H1 (cell line): Measurements from ENCODE around the gene USP12. TPM values are rescaled to one million over a fixed set of nuclear protein-coding genes. Genes with fewer than 3 reads are reported as not detected.

Source experiments
- CBX5 ChIP-seq: fragments of 300-800, 300-1000 bp; sonication (generic); IDR thresholded peaks from 2 replicates; pipeline ENCODE4 v1.7.1; 2016; ENCODE audit warnings: antibody characterized with exemption, low read length, low read depth
- E2F6 ChIP-seq: IDR thresholded peaks from 2 replicates; pipeline ENCODE4 v1.6.1; 2012; ENCODE audit warnings: inconsistent platforms
- POU5F1 ChIP-seq: IDR thresholded peaks from 2 replicates; pipeline ENCODE4 v1.6.1; 2011; ENCODE audit warnings: low read depth, mild to moderate bottlenecking, low read length, moderate library complexity
- RBBP5 ChIP-seq: IDR thresholded peaks from 2 replicates; pipeline ENCODE4 v1.7.1; 2012; ENCODE audit warnings: low read depth, mild to moderate bottlenecking, inconsistent platforms, low read length, moderate library complexity, borderline replicate concordance
- RFX5 ChIP-seq: IDR thresholded peaks from 2 replicates; pipeline ENCODE4 v1.6.1; 2011; ENCODE audit warnings: low read depth, low read length, improper control_type of control experiment, borderline replicate concordance
- SIX5 ChIP-seq: IDR thresholded peaks from 2 replicates; pipeline ENCODE4 v1.6.1; 2011; ENCODE audit warnings: mild to moderate bottlenecking, low read depth, low read length
- YY1 ChIP-seq: IDR thresholded peaks from 2 replicates; pipeline ENCODE4 v1.6.1; 2011; ENCODE audit warnings: low read depth, mild to moderate bottlenecking, low read length
- polyA plus RNA-seq, 7 experiments: library from polyadenylated mRNA; depleted of rRNA in 3 of 7; stranded (reverse) in 5 of 7; unstranded in 2 of 7; fragments of >200 nt in 5 of 7; fragments of 200-250 nt in 2 of 7; gene quantifications; 1 replicate in 5 of 7; 2 replicates in 1 of 7; 4 replicates in 1 of 7; pipeline versions ENCODE4 v1.2.1 to v1.2.3, GENCODE V29; 2011 to 2013; ENCODE audit warnings: missing spikeins in 2 of 7, mixed read lengths in 2 of 7
- total RNA-seq: library from RNA; stranded (reverse); fragmentation: NEBNext Ultra II Directional; extraction: Animal tissue kit (Norgen Biotek cat#: 25700); gene quantifications from 2 replicates; pipeline ENCODE4 v1.2.1, GENCODE V29; 2021
- TF ChIP-seq, protein P1 (sequence below): fragments of 300-600 bp; sonication (generic); IDR thresholded peaks from 2 replicates; pipeline ENCODE4 v1.7.1; 2012; ENCODE audit warnings: low read length, moderate library complexity, mild to moderate bottlenecking, inconsistent platforms; ENCODE audit not compliant: insufficient replicate concordance
- TF ChIP-seq, protein P2 (sequence below), 3 experiments: IDR thresholded peaks; 1 replicate in 2 of 3; 2 replicates in 1 of 3; pipeline versions ENCODE4 v1.5.1 to v1.6.1; 2011; ENCODE audit warnings: low read length in 3 of 3, mild to moderate bottlenecking in 3 of 3, inconsistent platforms in 2 of 3, low read depth in 1 of 3, moderate library complexity in 1 of 3; ENCODE audit not compliant: insufficient read depth in 1 of 3; ENCODE audit errors: control extremely low read depth in 1 of 3

USP12 gene
- total and polyA plus RNA-seq, 2 of the 8 experiments (the other 6 are each of a cell fraction or from before 2014, with no cell fraction given) = 4.0 to 30.0 TPM

DNA sequence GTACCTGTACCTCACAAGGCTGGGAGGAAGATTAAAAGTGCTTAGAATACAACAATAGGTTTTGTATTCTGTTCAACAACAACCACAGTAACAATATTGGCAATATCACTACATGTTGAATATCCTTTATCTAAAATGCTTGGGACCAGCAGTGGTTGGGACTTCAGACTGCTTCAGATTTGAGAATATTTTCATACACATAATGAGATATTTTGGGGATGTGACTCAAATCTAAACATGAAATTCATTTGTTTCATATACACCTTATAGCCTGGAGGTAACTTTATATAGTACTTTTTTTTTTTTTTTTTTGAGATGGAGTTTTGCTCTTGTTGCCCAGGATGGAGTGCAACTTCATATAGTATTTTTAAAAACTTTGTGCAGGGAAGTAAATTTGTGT lies 73.9 kb downstream of the USP12 start (continued):
- TF ChIP-seq, protein P1, sequence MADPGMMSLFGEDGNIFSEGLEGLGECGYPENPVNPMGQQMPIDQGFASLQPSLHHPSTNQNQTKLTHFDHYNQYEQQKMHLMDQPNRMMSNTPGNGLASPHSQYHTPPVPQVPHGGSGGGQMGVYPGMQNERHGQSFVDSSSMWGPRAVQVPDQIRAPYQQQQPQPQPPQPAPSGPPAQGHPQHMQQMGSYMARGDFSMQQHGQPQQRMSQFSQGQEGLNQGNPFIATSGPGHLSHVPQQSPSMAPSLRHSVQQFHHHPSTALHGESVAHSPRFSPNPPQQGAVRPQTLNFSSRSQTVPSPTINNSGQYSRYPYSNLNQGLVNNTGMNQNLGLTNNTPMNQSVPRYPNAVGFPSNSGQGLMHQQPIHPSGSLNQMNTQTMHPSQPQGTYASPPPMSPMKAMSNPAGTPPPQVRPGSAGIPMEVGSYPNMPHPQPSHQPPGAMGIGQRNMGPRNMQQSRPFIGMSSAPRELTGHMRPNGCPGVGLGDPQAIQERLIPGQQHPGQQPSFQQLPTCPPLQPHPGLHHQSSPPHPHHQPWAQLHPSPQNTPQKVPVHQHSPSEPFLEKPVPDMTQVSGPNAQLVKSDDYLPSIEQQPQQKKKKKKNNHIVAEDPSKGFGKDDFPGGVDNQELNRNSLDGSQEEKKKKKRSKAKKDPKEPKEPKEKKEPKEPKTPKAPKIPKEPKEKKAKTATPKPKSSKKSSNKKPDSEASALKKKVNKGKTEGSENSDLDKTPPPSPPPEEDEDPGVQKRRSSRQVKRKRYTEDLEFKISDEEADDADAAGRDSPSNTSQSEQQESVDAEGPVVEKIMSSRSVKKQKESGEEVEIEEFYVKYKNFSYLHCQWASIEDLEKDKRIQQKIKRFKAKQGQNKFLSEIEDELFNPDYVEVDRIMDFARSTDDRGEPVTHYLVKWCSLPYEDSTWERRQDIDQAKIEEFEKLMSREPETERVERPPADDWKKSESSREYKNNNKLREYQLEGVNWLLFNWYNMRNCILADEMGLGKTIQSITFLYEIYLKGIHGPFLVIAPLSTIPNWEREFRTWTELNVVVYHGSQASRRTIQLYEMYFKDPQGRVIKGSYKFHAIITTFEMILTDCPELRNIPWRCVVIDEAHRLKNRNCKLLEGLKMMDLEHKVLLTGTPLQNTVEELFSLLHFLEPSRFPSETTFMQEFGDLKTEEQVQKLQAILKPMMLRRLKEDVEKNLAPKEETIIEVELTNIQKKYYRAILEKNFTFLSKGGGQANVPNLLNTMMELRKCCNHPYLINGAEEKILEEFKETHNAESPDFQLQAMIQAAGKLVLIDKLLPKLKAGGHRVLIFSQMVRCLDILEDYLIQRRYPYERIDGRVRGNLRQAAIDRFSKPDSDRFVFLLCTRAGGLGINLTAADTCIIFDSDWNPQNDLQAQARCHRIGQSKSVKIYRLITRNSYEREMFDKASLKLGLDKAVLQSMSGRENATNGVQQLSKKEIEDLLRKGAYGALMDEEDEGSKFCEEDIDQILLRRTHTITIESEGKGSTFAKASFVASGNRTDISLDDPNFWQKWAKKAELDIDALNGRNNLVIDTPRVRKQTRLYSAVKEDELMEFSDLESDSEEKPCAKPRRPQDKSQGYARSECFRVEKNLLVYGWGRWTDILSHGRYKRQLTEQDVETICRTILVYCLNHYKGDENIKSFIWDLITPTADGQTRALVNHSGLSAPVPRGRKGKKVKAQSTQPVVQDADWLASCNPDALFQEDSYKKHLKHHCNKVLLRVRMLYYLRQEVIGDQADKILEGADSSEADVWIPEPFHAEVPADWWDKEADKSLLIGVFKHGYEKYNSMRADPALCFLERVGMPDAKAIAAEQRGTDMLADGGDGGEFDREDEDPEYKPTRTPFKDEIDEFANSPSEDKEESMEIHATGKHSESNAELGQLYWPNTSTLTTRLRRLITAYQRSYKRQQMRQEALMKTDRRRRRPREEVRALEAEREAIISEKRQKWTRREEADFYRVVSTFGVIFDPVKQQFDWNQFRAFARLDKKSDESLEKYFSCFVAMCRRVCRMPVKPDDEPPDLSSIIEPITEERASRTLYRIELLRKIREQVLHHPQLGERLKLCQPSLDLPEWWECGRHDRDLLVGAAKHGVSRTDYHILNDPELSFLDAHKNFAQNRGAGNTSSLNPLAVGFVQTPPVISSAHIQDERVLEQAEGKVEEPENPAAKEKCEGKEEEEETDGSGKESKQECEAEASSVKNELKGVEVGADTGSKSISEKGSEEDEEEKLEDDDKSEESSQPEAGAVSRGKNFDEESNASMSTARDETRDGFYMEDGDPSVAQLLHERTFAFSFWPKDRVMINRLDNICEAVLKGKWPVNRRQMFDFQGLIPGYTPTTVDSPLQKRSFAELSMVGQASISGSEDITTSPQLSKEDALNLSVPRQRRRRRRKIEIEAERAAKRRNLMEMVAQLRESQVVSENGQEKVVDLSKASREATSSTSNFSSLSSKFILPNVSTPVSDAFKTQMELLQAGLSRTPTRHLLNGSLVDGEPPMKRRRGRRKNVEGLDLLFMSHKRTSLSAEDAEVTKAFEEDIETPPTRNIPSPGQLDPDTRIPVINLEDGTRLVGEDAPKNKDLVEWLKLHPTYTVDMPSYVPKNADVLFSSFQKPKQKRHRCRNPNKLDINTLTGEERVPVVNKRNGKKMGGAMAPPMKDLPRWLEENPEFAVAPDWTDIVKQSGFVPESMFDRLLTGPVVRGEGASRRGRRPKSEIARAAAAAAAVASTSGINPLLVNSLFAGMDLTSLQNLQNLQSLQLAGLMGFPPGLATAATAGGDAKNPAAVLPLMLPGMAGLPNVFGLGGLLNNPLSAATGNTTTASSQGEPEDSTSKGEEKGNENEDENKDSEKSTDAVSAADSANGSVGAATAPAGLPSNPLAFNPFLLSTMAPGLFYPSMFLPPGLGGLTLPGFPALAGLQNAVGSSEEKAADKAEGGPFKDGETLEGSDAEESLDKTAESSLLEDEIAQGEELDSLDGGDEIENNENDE = no peak
- TF ChIP-seq RFX5 = no peak
- TF ChIP-seq, protein P2, sequence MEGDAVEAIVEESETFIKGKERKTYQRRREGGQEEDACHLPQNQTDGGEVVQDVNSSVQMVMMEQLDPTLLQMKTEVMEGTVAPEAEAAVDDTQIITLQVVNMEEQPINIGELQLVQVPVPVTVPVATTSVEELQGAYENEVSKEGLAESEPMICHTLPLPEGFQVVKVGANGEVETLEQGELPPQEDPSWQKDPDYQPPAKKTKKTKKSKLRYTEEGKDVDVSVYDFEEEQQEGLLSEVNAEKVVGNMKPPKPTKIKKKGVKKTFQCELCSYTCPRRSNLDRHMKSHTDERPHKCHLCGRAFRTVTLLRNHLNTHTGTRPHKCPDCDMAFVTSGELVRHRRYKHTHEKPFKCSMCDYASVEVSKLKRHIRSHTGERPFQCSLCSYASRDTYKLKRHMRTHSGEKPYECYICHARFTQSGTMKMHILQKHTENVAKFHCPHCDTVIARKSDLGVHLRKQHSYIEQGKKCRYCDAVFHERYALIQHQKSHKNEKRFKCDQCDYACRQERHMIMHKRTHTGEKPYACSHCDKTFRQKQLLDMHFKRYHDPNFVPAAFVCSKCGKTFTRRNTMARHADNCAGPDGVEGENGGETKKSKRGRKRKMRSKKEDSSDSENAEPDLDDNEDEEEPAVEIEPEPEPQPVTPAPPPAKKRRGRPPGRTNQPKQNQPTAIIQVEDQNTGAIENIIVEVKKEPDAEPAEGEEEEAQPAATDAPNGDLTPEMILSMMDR (IDR thresholded peaks at IDR 0.05; ENCODE audit: control extremely low read depth in 1 of 3, insufficient read depth in 1 of 3, low read depth in 1 of 3, low read length in 3 of 3) = no peak
- TF ChIP-seq E2F6 = no peak
- no peak for TF ChIP-seq CBX5
- no peak for TF ChIP-seq POU5F1
- TF ChIP-seq RBBP5 = no peak
- no peak for TF ChIP-seq SIX5
- TF ChIP-seq YY1 = no peak
- TF ChIP-seq, all 59 proteins: peak for 0
